ENCODE data around the gene TBC1D4. TPM values are rescaled to one million over a fixed set of nuclear protein-coding genes. Genes with fewer than 3 reads are reported as not detected.

Gene TBC1D4
- total RNA-seq, 2 experiments from 2014 or later, result 37.4 to 42.0 TPM

DNA sequence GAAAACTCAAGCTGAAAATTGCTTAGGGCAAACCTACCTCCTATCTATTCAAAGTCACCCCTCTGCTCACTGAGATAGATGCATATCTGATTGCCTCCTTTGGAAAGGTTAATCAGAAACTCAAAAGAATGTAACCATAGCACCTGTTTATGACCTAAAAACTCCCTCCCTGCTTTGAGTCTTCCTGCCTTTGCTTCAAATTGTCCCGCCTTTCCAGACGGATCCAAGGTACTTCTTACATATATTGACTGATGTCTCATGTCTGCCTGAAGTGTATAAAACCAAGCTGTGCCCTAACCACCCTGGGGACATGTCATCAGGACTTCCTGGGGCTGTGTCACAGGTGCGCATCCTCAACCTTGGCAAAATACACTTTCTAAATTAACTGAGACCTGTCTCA is 118.6 kb downstream of the TBC1D4 start:
- Histone ChIP-seq H3K9me3 (ENCODE audit: control insufficient read depth in 1 of 2, insufficient read depth in 1 of 2, low read length in 2 of 2) (no peaks in the 10 kb centered on the region), H3K27ac (ENCODE audit: low read depth in 1 of 2, low read length in 2 of 2) (no peak overlapping the region), H3K4me3 (ENCODE audit: low read length) (no peak overlapping the region), H3K4me1 (ENCODE audit: insufficient read depth, low read length) (no peaks in the 10 kb centered on the region), H3K36me3 (ENCODE audit: insufficient read depth, low read length) (no peaks in the 10 kb centered on the region), H3K27me3 (ENCODE audit: control insufficient read depth in 1 of 2, insufficient read depth in 2 of 2, low read length in 2 of 2) (no peaks in the 10 kb centered on the region)
- TF ChIP-seq, protein P1, sequence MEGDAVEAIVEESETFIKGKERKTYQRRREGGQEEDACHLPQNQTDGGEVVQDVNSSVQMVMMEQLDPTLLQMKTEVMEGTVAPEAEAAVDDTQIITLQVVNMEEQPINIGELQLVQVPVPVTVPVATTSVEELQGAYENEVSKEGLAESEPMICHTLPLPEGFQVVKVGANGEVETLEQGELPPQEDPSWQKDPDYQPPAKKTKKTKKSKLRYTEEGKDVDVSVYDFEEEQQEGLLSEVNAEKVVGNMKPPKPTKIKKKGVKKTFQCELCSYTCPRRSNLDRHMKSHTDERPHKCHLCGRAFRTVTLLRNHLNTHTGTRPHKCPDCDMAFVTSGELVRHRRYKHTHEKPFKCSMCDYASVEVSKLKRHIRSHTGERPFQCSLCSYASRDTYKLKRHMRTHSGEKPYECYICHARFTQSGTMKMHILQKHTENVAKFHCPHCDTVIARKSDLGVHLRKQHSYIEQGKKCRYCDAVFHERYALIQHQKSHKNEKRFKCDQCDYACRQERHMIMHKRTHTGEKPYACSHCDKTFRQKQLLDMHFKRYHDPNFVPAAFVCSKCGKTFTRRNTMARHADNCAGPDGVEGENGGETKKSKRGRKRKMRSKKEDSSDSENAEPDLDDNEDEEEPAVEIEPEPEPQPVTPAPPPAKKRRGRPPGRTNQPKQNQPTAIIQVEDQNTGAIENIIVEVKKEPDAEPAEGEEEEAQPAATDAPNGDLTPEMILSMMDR (IDR thresholded peaks at IDR 0.05), result no peak
- ChIA-PET POLR2A (interaction anchor here (1.6 kb wide), 1 partner anchor 37 kb away, joined by 7 read pairs; no protein-coding TSS in a partner anchor), CTCF (no interaction called here)
- H3K27me3 Mint-ChIP-seq, result no peaks in the 10 kb centered on the region
- H3K9me3 Mint-ChIP-seq, result no peaks in the 10 kb centered on the region
- ATAC-seq (ENCODE audit: poor library complexity) (no peak), DNase-seq (no peak)
- H3K36me3 Mint-ChIP-seq (ENCODE audit: low read depth), result no peaks in the 10 kb centered on the region
- intact Hi-C loops (cut with DNase I, micrococcal nuclease), result no loop called here
- no peak overlapping the region for H3K27ac Mint-ChIP-seq
- H3K4me3 Mint-ChIP-seq, result no peak overlapping the region
- H3K4me1 Mint-ChIP-seq (ENCODE audit: low read depth), result peaks cover 8% of the 10 kb centered on the region

DNA sequence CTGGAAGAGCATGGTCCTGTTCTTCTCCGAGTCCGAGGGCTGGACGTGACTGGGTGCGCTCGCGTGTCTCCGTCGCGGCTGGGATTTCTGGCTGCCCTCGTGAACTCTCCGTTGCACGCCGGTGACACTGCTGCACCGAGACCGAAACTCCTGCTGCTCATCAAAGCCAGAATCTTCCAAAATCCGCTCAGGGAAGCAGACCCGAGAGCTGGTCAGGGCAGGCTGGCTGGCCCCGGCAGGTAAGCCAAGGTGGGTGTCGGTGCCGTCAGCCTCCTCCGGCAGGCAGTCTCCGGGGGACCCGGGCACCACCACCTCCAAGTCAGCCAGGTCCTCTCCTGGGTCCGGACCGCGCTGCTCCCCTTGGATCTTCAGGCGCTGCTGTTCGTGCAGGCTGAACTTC is 119.9 kb downstream of the TBC1D4 start:
- H3K27me3 ChIP-seq (ENCODE audit: control insufficient read depth in 1 of 2, insufficient read depth in 2 of 2, low read length in 2 of 2), result no peaks in the 10 kb centered on the region
- H3K4me1 ChIP-seq (ENCODE audit: insufficient read depth, low read length), result no peaks in the 10 kb centered on the region
- H3K4me3 ChIP-seq (ENCODE audit: low read length), result no peak overlapping the region
- H3K9me3 ChIP-seq (ENCODE audit: control insufficient read depth in 1 of 2, insufficient read depth in 1 of 2, low read length in 2 of 2), result no peaks in the 10 kb centered on the region
- Mint-ChIP-seq H3K9me3 (no peaks in the 10 kb centered on the region), H3K4me1 (ENCODE audit: low read depth) (peaks cover 12% of the 10 kb centered on the region), H3K27ac (no peak overlapping the region), H3K4me3 (no peak overlapping the region), H3K27me3 (no peaks in the 10 kb centered on the region), H3K36me3 (ENCODE audit: low read depth) (no peaks in the 10 kb centered on the region)
- DNase-seq (no peak), ATAC-seq (ENCODE audit: poor library complexity) (no peak)
- TF ChIP-seq, protein P1 (IDR thresholded peaks at IDR 0.05), result no peak
- POLR2A ChIA-PET, result no interaction called here
- no peak overlapping the region for H3K27ac ChIP-seq (ENCODE audit: low read depth in 1 of 2, low read length in 2 of 2)
- CTCF ChIA-PET, result no interaction called here
- H3K36me3 ChIP-seq (ENCODE audit: insufficient read depth, low read length), result no peaks in the 10 kb centered on the region
- intact Hi-C loops (cut with DNase I, micrococcal nuclease), result no loop called here

DNA sequence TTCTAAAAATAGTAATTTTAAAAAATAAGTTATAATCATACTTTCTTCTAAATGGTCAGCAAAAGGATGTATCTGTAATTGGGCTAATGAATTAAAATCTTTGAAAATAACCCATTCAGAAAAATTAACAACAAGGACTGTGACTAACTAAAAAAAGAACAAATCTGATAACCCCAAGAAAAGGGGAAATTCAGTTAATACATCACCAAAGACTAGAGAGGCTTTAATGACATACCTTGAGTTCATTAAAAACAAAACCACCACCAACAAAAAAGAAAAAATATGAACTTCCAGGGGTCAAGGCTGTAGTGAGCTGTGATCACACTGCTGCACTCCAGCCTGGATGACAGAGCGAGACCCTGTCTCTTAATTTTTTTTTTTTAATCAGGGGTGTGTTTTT is 121.8 kb downstream of the TBC1D4 start:
- no peak overlapping the region for H3K27ac Mint-ChIP-seq

More for the DNA sequence above, 121.8 kb downstream of the TBC1D4 start:
- ChIA-PET POLR2A (interaction anchor here (0.6 kb wide), 1 partner anchor 34 kb away, joined by 3 read pairs; no protein-coding TSS in a partner anchor), CTCF (interaction anchor here (1.4 kb wide), 1 partner anchor 12 kb away, joined by 3 read pairs; no protein-coding TSS in a partner anchor)
- TF ChIP-seq, protein P1 (IDR thresholded peaks at IDR 0.05), result no peak
- Histone ChIP-seq H3K4me3 (ENCODE audit: low read length) (no peak overlapping the region), H3K36me3 (ENCODE audit: insufficient read depth, low read length) (no peaks in the 10 kb centered on the region), H3K4me1 (ENCODE audit: insufficient read depth, low read length) (no peaks in the 10 kb centered on the region), H3K27me3 (ENCODE audit: control insufficient read depth in 1 of 2, insufficient read depth in 2 of 2, low read length in 2 of 2) (no peaks in the 10 kb centered on the region), H3K9me3 (ENCODE audit: control insufficient read depth in 1 of 2, insufficient read depth in 1 of 2, low read length in 2 of 2) (no peaks in the 10 kb centered on the region), H3K27ac (ENCODE audit: low read depth in 1 of 2, low read length in 2 of 2) (no peak overlapping the region)
- H3K9me3 Mint-ChIP-seq, result no peaks in the 10 kb centered on the region
- peaks cover 4% of the 10 kb centered on the region for H3K4me1 Mint-ChIP-seq (ENCODE audit: low read depth)
- H3K36me3 Mint-ChIP-seq (ENCODE audit: low read depth), result no peaks in the 10 kb centered on the region
- H3K4me3 Mint-ChIP-seq, result no peak overlapping the region
- no peak for DNase-seq
- no peaks in the 10 kb centered on the region for H3K27me3 Mint-ChIP-seq
- no peak for ATAC-seq (ENCODE audit: poor library complexity)
- intact Hi-C loops (cut with DNase I, micrococcal nuclease), result no loop called here

All from CD4-positive, alpha-beta T cell (primary cell).